MCF 10A (cell line): ENCODE results near the gene WFDC1. TPM values are rescaled to one million over a fixed set of nuclear protein-coding genes. Genes with fewer than 3 reads are reported as not detected.
A peak's percentile ranks its signal among the peaks of the same experiment; 100 is the strongest.

Source experiments
- BruUV-seq: library from RNA; stranded (reverse); fragments of 400-500 nt; replicated peaks from 2 replicates; lab custom pipeline; 2021; lab: Mats Ljungman, UMichigan
- CTCF ChIA-PET: fragments of 300-600 bp; sonication (Branson Sonifier 250); formaldehyde crosslinking; extraction: SDS; loops from one replicate; lab custom pipeline; 2021; ENCODE audit warnings: antibody characterized with exemption, inconsistent platforms; lab: Yijun Ruan, JAX
- POLR2A ChIA-PET: fragments of 300-600, 350-650 bp; sonication (Branson Sonifier 250); formaldehyde crosslinking; extraction: SDS; loops from one replicate; lab custom pipeline; 2020; ENCODE audit warnings: antibody characterized with exemption, inconsistent platforms; lab: Yijun Ruan, JAX
- DNase-seq: peaks from one replicate; pipeline ENCODE4 v3.0.0-alpha.2; 2018; ENCODE audit not compliant: unreplicated experiment
- H3K27ac Mint-ChIP-seq: one replicate; pipeline ENCODE4 v1.8.0; 2022; ENCODE audit warnings: mild to moderate bottlenecking, low read depth, mixed read lengths; ENCODE audit not compliant: unreplicated experiment
- H3K27me3 Mint-ChIP-seq: one replicate; pipeline ENCODE4 v1.8.0; 2022; ENCODE audit warnings: mixed read lengths; ENCODE audit not compliant: insufficient read depth, unreplicated experiment
- H3K36me3 Mint-ChIP-seq: one replicate; pipeline ENCODE4 v1.8.0; 2022; ENCODE audit warnings: mild to moderate bottlenecking, moderate library complexity, mixed read lengths; ENCODE audit not compliant: insufficient read depth, unreplicated experiment
- H3K4me1 Mint-ChIP-seq: one replicate; pipeline ENCODE4 v1.8.0; 2022; ENCODE audit warnings: mixed read lengths; ENCODE audit not compliant: insufficient read depth, unreplicated experiment
- H3K4me3 Mint-ChIP-seq: one replicate; pipeline ENCODE4 v1.8.0; 2022; ENCODE audit warnings: mild to moderate bottlenecking, moderate library complexity, mixed read lengths; ENCODE audit not compliant: unreplicated experiment
- H3K9me3 Mint-ChIP-seq: one replicate; pipeline ENCODE4 v1.8.0; 2022; ENCODE audit warnings: mixed read lengths; ENCODE audit not compliant: unreplicated experiment
- intact Hi-C: fragments of 100-400 bp; cut with micrococcal nuclease; formaldehyde crosslinking; loops from 2 replicates; pipeline ENCODE4 v1.14.1; 2022
- total RNA-seq: library from RNA; stranded (reverse); gene quantifications from 2 replicates; pipeline ENCODE4 v1.2.3, GENCODE V29; 2022
- TF ChIP-seq, protein P1 (sequence below): fragments of 200-600 bp; IDR thresholded peaks from one replicate; pipeline ENCODE4 v1.8.0; 2022; ENCODE audit warnings: antibody characterized with exemption, mild to moderate bottlenecking; ENCODE audit not compliant: unreplicated experiment

Gene WFDC1
- total RNA-seq, 1 experiment from 2014 or later, result not detected

DNA sequence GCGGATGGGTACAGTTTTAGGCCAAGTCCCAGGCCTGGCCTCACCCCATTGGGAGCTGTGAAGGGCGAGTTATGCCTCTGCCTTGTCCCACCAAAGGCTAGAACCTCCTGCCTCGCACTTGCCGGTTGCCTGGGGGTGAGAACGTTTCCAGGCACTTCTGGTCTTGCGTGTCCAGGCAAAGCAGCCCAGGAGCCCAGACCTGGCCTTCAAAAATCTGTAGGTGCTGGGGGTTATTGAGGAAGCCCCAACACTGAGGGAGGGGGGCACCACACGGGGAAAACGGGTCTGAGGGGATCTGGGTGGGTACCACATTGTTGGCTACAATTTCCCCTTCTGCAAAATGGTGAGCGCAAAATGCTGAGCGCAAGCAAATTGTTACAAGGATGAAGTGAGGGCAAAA is 61.5 kb downstream of the WFDC1 start:
- no TSS peak for BruUV-seq
- CTCF ChIA-PET, result interaction anchor here (0.7 to 1.5 kb wide), 3 partner anchors 18 to 79 kb away, joined by 3 to 4 read pairs (median 3); no protein-coding TSS in a partner anchor

DNA sequence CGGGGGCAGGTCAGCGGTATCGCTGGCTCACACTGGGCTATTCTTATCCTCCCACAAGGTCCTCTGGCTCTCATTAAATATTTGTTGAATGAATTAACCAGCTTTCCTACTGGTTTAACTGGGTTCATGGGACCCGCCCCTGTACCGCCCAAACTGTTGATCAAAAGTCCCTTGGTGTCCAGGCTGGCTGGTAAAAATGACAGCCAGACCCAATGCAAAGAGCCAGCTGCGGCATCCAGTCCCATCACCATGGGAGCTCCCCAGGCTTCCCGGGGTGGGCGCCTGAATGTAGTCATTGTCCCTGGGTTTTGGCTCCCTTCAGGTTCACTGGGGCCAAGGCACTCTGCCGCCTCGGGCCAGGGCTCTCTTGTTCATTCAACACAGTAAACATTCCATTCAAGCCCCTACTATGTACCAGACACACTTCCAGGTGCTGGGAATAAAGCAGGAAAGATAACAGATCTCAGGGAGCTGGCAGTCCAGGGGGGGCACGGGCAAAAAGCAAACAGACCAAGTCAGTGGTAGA is 62.0 kb downstream of the WFDC1 start:
- POLR2A ChIA-PET, result interaction anchor here (1.0 to 1.7 kb wide), 2 partner anchors 12 to 99 kb away, joined by 3 to 7 read pairs; partner anchors contain the start of gene ATP2C2
- TF ChIP-seq, protein P1, sequence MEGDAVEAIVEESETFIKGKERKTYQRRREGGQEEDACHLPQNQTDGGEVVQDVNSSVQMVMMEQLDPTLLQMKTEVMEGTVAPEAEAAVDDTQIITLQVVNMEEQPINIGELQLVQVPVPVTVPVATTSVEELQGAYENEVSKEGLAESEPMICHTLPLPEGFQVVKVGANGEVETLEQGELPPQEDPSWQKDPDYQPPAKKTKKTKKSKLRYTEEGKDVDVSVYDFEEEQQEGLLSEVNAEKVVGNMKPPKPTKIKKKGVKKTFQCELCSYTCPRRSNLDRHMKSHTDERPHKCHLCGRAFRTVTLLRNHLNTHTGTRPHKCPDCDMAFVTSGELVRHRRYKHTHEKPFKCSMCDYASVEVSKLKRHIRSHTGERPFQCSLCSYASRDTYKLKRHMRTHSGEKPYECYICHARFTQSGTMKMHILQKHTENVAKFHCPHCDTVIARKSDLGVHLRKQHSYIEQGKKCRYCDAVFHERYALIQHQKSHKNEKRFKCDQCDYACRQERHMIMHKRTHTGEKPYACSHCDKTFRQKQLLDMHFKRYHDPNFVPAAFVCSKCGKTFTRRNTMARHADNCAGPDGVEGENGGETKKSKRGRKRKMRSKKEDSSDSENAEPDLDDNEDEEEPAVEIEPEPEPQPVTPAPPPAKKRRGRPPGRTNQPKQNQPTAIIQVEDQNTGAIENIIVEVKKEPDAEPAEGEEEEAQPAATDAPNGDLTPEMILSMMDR, result no peak
- CTCF ChIA-PET, result interaction anchor here (0.7 to 1.5 kb wide), 3 partner anchors 18 to 80 kb away, joined by 3 to 4 read pairs (median 3); no protein-coding TSS in a partner anchor

More for the DNA sequence above, 61.5 kb downstream of the WFDC1 start:
- no peak overlapping the region for H3K27ac Mint-ChIP-seq
- DNase-seq, result no peak
- POLR2A ChIA-PET, result interaction anchor here (1.0 kb wide), 1 partner anchor 98 kb away, joined by 3 read pairs; no protein-coding TSS in a partner anchor
- H3K9me3 Mint-ChIP-seq, result no peaks in the 10 kb centered on the region
- H3K4me1 Mint-ChIP-seq, result peaks cover 31% of the 10 kb centered on the region
- H3K4me3 Mint-ChIP-seq, result no peak overlapping the region
- intact Hi-C loops, result no loop called here
- H3K27me3 Mint-ChIP-seq, result no peaks in the 10 kb centered on the region
- TF ChIP-seq, protein P1, result no peak
- no peaks in the 10 kb centered on the region for H3K36me3 Mint-ChIP-seq

DNA sequence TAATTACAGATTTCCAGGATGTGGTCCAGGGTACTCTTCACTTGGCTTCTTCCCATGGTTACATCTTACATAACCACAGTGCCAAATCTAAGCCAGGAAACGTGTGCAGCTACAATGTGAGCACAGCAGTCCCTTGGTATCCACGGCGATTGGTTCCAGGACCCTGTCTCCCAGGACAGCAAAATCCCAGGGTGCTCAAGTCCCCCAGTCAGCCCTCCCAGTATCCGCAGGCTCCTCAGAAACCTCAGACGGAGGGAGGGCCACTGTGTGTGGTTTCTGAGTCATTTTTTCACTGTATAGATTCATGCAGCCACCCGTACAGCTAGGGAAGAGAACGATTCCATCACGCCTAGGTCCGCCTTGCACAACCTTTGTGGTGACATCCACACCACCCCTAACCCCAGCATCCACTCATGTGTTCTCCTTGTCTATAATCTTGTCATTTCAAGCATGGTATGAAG is 62.5 kb downstream of the WFDC1 start:
- intact Hi-C loops, result no loop called here
- Mint-ChIP-seq H3K27me3 (no peaks in the 10 kb centered on the region), H3K27ac (no peak overlapping the region), H3K36me3 (no peaks in the 10 kb centered on the region), H3K4me3 (no peak overlapping the region), H3K9me3 (no peaks in the 10 kb centered on the region), H3K4me1 (peaks cover 31% of the 10 kb centered on the region)
- POLR2A ChIA-PET, result interaction anchor here (0.7 to 1.7 kb wide), 2 partner anchors 11 to 895 kb away, joined by 4 to 7 read pairs; partner anchors contain the start of gene ATP2C2
- BruUV-seq, result no TSS peak
- TF ChIP-seq, protein P1, result no peak
- CTCF ChIA-PET, result interaction anchor here (1.5 kb wide), 1 partner anchor 81 kb away, joined by 4 read pairs; no protein-coding TSS in a partner anchor
- DNase-seq, result peak; percentile 76

More for the DNA sequence above, 62.0 kb downstream of the WFDC1 start:
- Mint-ChIP-seq H3K4me3 (no peak overlapping the region), H3K27me3 (no peaks in the 10 kb centered on the region), H3K9me3 (no peaks in the 10 kb centered on the region), H3K36me3 (no peaks in the 10 kb centered on the region), H3K27ac (no peak overlapping the region), H3K4me1 (peaks cover 31% of the 10 kb centered on the region)
- no TSS peak for BruUV-seq
- no peak for DNase-seq
- intact Hi-C loops, result no loop called here

DNA sequence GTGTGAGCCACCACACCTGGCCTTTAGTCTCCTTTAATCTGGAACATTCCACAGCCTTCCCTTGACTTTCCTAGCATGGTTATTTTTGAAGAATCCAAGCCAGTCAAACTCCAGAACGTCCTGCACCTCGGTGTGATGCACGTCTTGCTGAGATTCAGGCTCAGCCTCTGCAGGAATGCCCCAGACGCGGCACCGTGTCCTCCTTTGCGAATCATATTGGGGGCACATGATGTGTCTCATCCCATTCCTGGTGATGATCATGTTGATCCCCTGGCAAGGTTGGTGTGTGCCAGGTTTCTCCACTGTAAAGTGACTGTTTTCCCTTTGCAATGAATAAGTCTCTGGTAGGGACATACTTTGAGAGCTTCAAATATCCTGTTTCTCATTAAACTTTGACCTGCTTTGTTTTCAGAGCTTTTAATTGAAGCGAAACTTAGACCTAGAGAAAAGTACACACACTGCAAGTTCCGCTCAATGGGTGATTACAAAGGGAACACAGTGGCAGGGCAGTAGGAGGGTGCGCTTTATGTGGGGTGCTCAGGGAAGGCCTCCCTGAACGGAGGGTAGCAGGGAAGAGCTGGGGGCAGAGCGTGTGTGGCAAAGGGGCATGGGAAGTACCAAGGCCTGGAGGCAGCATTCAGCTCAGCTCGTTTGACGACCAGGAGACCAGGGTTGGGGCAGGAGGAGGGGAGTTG is 64.1 kb downstream of the WFDC1 start:
- Mint-ChIP-seq H3K9me3 (no peaks in the 10 kb centered on the region), H3K27me3 (no peaks in the 10 kb centered on the region), H3K36me3 (no peaks in the 10 kb centered on the region), H3K4me3 (no peak overlapping the region), H3K27ac (no peak overlapping the region), H3K4me1 (peaks cover 31% of the 10 kb centered on the region)
- POLR2A ChIA-PET, result no interaction called here
- no peak for DNase-seq
- intact Hi-C loops, result no loop called here
- TF ChIP-seq, protein P1, result no peak
- CTCF ChIA-PET, result interaction anchor here (0.6 to 1.1 kb wide), 3 partner anchors 9 to 80 kb away, joined by 3 to 5 read pairs (median 4); partner anchors contain the start of gene ATP2C2
- no TSS peak for BruUV-seq
